Activated CD4-positive, alpha-beta memory T cell treated with anti-CD3 and anti-CD28 coated beads, Interleukin-2, amount 10 ng/mL, durations not matched to agents 7 days and 5 days (primary cell): ENCODE results near the gene TIMM50. TPM values are rescaled to one million over a fixed set of nuclear protein-coding genes. Genes with fewer than 3 reads are reported as not detected.

Experiments
- total RNA-seq, 2 experiments: library from RNA; stranded (reverse); gene quantifications; one replicate each; pipeline ENCODE4 v1.2.3, GENCODE V29; 2021

Gene TIMM50
- total RNA-seq, 2 experiments from 2014 or later = 44.0 to 44.8 TPM

Other genes starting within 250 kb of the TIMM50 start
- gene IFNL3, start 235.8 kb upstream of the TIMM50 start, total RNA-seq = not detected
- gene IFNL4, start 232.0 kb upstream of the TIMM50 start, total RNA-seq = not detected
- gene IFNL2, start 212.4 kb upstream of the TIMM50 start, total RNA-seq = not detected
- under 1 TPM; 0.38 to 0.43 TPM for gene IFNL1, start 184.4 kb upstream of the TIMM50 start, total RNA-seq
- 1 to 10 TPM; 9.2 to 9.3 TPM for gene LRFN1, start 160.0 kb upstream of the TIMM50 start, total RNA-seq
- gene GMFG, start 144.8 kb upstream of the TIMM50 start, total RNA-seq = 100 to 1,000 TPM; 705 to 721 TPM
- gene SAMD4B, start 138.4 kb upstream of the TIMM50 start, total RNA-seq = 10 to 100 TPM; 53.9 to 54.8 TPM
- 10 to 100 TPM; 44.0 to 47.2 TPM for gene PAF1, start 89.7 kb upstream of the TIMM50 start, total RNA-seq
- gene MED29, start 89.5 kb upstream of the TIMM50 start, total RNA-seq = 10 to 100 TPM; 32.3 to 34.5 TPM
- 100 to 1,000 TPM; 189 to 194 TPM for gene ZFP36, start 74.0 kb upstream of the TIMM50 start, total RNA-seq
- 10 to 100 TPM; 82.4 to 93.0 TPM for gene PLEKHG2, start 68.2 kb upstream of the TIMM50 start, total RNA-seq
- gene RPS16, start 44.9 kb upstream of the TIMM50 start, total RNA-seq = 1,000 to 10,000 TPM; 2,238 to 2,243 TPM
- 100 to 1,000 TPM; 153 to 159 TPM for gene SUPT5H, start 35.3 kb upstream of the TIMM50 start, total RNA-seq
- under 1 TPM; 0.28 to 0.30 TPM for gene DLL3, start 18.1 kb downstream of the TIMM50 start, total RNA-seq
- not detected for gene SELENOV, start 34.3 kb downstream of the TIMM50 start, total RNA-seq
- gene EID2B, start 52.0 kb downstream of the TIMM50 start, total RNA-seq = 1 to 10 TPM; 4.5 to 4.7 TPM
- 10 to 100 TPM; 14.8 to 15.2 TPM for gene EID2, start 59.3 kb downstream of the TIMM50 start, total RNA-seq
- not detected for gene LGALS13, start 121.7 kb downstream of the TIMM50 start, total RNA-seq
- gene LGALS16, start 175.1 kb downstream of the TIMM50 start, total RNA-seq = not detected
- gene LGALS14, start 223.6 kb downstream of the TIMM50 start, total RNA-seq = under 1 TPM in 1 of 2 experiments, not detected in 1; 0.90 TPM